IPS-20b (cell line): ENCODE data around the gene SLC4A4.

ENCODE experiments used
- H3K27ac ChIP-seq: one replicate; pipeline ENCODE4 v1.5.1; 2013; ENCODE audit warnings: low read length
- H3K27me3 ChIP-seq: 2 replicates; pipeline ENCODE4 v1.6.1; 2013; ENCODE audit warnings: mild to moderate bottlenecking, low read length, inconsistent platforms; ENCODE audit not compliant: insufficient read depth
- H3K36me3 ChIP-seq: 2 replicates; pipeline ENCODE4 v1.6.1; 2013; ENCODE audit warnings: low read depth, mild to moderate bottlenecking, inconsistent platforms, low read length, moderate library complexity; ENCODE audit not compliant: insufficient read depth
- H3K4me1 ChIP-seq: 2 replicates; pipeline ENCODE4 v1.6.1; 2013; ENCODE audit warnings: mild to moderate bottlenecking, control low read depth, inconsistent platforms, low read length, moderate library complexity; ENCODE audit not compliant: insufficient read depth
- H3K4me3 ChIP-seq: 2 replicates; pipeline ENCODE4 v1.5.1; 2013; ENCODE audit warnings: mild to moderate bottlenecking, low read length, inconsistent platforms
- H3K9ac ChIP-seq: 2 replicates; pipeline ENCODE4 v1.6.1; 2013; ENCODE audit warnings: low read depth, mild to moderate bottlenecking, inconsistent platforms, low read length, moderate library complexity
- H3K9me3 ChIP-seq: 2 replicates; pipeline ENCODE4 v1.6.1; 2013; ENCODE audit warnings: mild to moderate bottlenecking, low read depth, low read length, inconsistent platforms; ENCODE audit not compliant: insufficient read depth

Gene SLC4A4

DNA sequence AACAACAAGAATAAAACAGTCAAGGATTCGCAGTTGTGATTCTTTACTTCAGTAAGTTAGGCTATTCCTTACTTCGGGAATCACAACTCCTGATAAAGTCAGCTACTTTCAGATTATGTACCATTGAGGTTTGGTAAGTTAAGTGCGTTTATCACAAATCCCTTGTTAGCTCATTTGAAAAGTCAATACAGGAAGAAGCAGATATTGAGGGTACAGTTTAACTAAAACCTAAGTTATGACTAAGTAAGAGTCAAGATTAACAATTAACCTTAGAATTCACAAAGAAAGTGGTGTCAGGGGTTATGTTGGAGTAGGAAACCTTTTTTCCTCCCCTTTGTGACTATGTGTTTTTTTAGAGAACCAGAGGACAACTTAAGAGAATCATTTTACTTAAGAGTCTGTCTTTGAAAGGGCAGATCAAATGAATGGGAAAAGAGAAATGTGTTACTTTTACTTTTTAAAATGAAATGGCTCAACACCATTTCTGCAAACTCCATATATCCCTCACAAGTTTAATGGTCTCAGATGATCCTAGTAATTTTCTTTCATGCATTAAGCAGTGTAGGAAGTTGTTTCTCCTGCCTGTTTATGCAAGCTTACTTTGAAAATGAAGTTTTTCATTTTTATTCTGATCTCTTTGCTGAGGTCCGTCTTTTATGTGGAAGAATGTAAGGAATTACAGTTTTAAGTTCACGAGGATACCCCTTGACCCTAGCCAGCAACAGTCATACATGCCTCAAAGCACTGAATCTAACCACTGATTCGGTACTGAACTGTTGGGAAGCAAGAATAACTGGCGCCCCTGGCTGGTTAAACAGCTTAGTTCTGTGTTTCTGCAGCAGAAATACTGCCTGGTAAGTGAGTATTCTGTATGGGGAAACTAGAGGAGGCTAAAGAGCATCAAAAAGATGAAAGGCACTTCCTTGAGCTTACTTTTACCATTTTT lies 211.7 kb downstream of the SLC4A4 start:
- peaks cover 14% of the 10 kb centered on the region; the same call in 1 of the 2 replicates for H3K4me1 ChIP-seq
- H3K9me3 ChIP-seq = no peaks in the 10 kb centered on the region
- H3K27ac ChIP-seq = no peak overlapping the region
- H3K27me3 ChIP-seq = no peaks in the 10 kb centered on the region
- no peak overlapping the region for H3K4me3 ChIP-seq
- no peaks in the 10 kb centered on the region for H3K36me3 ChIP-seq
- H3K9ac ChIP-seq = no peak overlapping the region

DNA sequence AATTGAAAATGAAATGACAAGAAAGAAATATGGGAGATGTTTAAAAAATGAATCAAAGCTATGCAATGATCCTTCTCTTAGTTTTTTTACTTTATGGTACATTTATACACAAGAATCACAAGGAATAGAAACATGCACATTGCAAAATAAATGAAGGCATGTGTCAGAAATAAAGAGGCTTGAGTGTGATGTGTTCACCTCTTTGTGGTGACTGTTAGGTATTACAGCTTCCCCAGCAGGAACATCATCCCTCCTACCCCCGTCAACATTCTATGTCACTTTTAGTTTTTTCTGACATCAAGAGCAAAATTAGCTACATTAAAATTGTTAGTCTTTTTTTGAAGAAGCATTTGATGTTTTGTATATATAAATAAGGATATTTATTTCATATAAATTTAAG lies 214.8 kb downstream of the SLC4A4 start:
- H3K36me3 ChIP-seq = no peaks in the 10 kb centered on the region
- H3K9me3 ChIP-seq = no peaks in the 10 kb centered on the region
- H3K4me1 ChIP-seq = peaks cover 14% of the 10 kb centered on the region; the same call in 1 of the 2 replicates
- no peak overlapping the region for H3K9ac ChIP-seq
- H3K4me3 ChIP-seq = no peak overlapping the region
- H3K27me3 ChIP-seq = no peaks in the 10 kb centered on the region
- H3K27ac ChIP-seq = no peak overlapping the region

DNA sequence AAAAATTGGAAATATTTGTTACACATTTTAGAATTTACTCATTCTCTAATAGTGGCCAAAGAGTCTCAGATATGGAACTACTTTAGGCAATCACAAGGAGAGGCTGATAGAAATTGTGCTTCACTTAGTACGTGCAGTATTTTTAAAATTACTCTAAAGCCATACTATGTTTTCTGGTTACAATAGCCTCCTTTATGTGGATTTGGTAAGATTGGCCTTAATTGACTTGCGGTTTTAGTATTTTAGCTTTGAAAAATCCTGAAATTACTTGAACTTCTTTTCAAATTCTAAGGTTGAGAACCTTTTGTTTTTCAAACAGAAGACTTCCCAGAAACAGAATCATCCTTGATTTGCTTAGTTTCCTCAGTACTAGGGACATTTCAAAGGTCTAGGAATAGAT lies 215.2 kb downstream of the SLC4A4 start:
- H3K27me3 ChIP-seq = no peaks in the 10 kb centered on the region
- no peak overlapping the region for H3K4me3 ChIP-seq
- H3K9ac ChIP-seq = no peak overlapping the region
- peaks cover 14% of the 10 kb centered on the region; the same call in 1 of the 2 replicates for H3K4me1 ChIP-seq
- H3K27ac ChIP-seq = no peak overlapping the region
- H3K9me3 ChIP-seq = no peaks in the 10 kb centered on the region
- H3K36me3 ChIP-seq = no peaks in the 10 kb centered on the region

DNA sequence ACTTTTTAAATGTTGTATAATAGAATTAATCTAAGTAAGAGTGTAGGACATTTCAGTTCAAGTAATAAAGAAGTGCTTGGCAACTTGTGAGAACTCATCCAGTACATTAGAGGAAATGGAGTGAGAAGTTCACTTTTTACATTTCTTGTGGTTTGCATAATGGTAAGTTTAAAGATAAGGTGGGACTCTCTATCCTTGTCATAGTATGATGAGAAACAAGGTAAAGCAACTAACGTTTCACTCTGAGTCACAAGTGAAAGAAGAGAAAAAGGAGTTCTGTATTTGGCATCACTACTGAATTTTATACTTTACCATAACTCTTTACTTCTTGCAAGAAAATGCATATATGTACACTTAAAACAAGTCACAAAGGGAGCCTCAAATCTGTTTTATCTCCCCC lies 219.4 kb downstream of the SLC4A4 start:
- Histone ChIP-seq H3K4me1 (0 out of 2 replicates have a peak, but pooled peaks cover 3% of the 10 kb centered on the region), H3K27me3 (no peaks in the 10 kb centered on the region), H3K4me3 (no peak overlapping the region), H3K36me3 (no peaks in the 10 kb centered on the region), H3K9me3 (no peaks in the 10 kb centered on the region), H3K27ac (no peak overlapping the region), H3K9ac (no peak overlapping the region)

DNA sequence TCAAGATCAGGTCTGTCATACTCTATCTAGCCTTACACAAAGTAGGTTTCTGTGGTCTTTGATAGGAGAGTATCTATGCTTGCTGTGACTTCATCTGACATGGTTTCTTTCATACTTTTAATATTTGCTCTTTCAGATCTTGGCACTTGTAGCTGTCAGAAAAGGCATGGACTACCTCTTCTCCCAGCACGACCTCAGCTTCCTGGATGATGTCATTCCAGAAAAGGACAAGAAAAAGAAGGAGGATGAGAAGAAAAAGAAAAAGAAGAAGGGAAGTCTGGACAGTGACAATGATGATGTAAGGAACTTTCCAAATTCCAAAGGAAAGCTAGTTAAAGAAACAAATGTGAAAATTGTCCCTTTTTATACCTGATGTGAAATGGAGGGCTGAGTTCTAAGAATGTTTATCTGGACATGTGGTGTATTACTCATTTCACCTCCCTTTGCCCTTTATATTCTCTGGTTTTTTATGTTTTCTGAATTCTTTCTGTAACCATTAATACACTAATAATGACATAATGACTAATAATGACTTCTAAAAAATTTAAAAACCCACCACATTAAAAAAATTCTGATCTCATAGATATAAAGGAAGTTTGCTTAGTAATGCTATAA lies 221.2 kb downstream of the SLC4A4 start:
- Histone ChIP-seq H3K9ac (no peak overlapping the region), H3K9me3 (no peaks in the 10 kb centered on the region), H3K4me3 (no peak overlapping the region), H3K27ac (no peak overlapping the region), H3K4me1 (no peaks in the 10 kb centered on the region), H3K36me3 (no peaks in the 10 kb centered on the region), H3K27me3 (no peaks in the 10 kb centered on the region)

DNA sequence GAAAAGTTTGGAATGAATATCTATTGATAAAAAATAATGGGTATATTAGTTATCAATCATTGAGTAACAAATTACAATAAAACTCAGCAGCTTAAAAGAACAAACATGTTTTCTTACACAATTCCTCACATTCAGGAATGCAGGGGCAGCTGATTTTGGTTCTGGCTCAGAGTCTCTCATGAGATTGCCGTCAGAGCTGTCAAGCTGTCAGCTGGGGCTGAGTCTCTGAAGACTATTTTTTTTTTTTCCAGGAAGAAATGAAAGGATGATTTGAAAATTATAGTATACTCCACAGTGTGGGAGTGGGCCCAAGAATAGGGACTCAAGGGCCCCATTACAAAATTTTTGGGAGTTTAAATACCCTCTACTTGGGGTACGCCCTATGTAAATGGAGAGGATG lies 226.0 kb downstream of the SLC4A4 start:
- Histone ChIP-seq H3K9me3 (no peaks in the 10 kb centered on the region), H3K9ac (no peak overlapping the region), H3K27ac (no peak overlapping the region), H3K4me3 (no peak overlapping the region), H3K4me1 (peaks cover 21% of the 10 kb centered on the region), H3K27me3 (no peaks in the 10 kb centered on the region), H3K36me3 (no peaks in the 10 kb centered on the region)

DNA sequence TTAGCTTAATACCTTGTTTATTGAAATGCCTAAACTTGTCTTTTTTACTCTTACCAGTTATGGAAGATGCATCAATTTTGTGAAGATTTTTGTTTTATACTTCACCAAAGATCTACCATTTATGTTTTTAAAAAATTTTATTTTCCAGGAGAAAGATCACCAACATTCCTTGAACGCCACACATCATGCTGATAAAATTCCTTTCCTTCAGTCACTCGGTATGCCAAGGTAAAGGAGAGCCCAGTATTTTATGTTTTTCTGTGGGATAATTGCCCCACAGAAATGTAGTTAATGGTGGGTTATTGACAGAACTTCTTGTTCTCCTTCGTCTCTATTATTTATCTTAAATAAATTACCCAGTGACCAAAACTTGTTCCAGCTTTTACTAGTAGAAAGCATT lies 228.0 kb downstream of the SLC4A4 start:
- H3K36me3 ChIP-seq = no peaks in the 10 kb centered on the region
- no peak overlapping the region for H3K27ac ChIP-seq
- no peak overlapping the region for H3K9ac ChIP-seq
- no peak overlapping the region for H3K4me3 ChIP-seq
- H3K9me3 ChIP-seq = no peaks in the 10 kb centered on the region
- peaks cover 21% of the 10 kb centered on the region for H3K4me1 ChIP-seq
- no peaks in the 10 kb centered on the region for H3K27me3 ChIP-seq

DNA sequence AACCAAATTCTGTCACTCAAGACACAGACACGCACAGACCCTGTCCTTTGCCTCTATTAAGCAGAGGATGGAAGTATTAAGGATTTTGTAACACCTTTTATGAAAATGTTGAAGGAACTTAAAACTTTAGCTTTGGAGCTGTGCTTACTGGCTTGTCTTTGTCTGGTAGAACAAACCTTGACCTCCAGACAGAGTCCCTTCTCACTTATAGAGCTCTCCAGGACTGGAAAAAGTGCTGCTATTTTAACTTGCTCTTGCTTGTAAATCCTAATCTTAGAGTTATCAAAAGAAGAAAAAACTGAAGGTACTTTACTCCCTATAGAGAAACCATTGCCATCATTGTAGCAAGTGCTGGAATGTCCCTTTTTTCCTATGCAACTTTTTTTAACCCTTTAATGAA lies 229.3 kb downstream of the SLC4A4 start:
- Histone ChIP-seq H3K4me3 (no peak overlapping the region; the same call in 1 of the 2 replicates), H3K27me3 (no peaks in the 10 kb centered on the region), H3K27ac (no peak overlapping the region), H3K9me3 (no peaks in the 10 kb centered on the region), H3K36me3 (no peaks in the 10 kb centered on the region), H3K4me1 (peaks cover 21% of the 10 kb centered on the region), H3K9ac (no peak overlapping the region)

DNA sequence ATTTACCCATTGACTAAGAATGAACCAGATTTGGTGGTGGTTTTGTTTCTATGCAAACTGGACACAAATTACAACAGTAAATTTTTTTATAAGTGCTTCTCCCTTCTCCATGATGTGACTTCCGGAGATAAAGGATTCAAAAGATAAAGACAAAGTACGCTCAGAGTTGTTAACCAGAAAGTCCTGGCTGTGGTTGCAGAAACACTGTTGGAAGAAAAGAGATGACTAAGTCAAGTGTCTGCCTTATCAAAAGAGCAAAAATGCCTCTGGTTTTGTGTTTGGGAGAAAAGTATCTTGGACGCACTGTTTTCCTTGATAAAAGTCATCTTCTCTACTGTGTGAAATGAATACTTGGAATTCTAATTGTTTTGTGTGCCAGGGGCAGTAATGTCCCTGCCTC lies 231.7 kb downstream of the SLC4A4 start:
- Histone ChIP-seq H3K27me3 (no peaks in the 10 kb centered on the region), H3K4me1 (peaks cover 21% of the 10 kb centered on the region), H3K9me3 (no peaks in the 10 kb centered on the region), H3K27ac (no peak overlapping the region), H3K36me3 (no peaks in the 10 kb centered on the region), H3K4me3 (no peak overlapping the region), H3K9ac (no peak overlapping the region)

DNA sequence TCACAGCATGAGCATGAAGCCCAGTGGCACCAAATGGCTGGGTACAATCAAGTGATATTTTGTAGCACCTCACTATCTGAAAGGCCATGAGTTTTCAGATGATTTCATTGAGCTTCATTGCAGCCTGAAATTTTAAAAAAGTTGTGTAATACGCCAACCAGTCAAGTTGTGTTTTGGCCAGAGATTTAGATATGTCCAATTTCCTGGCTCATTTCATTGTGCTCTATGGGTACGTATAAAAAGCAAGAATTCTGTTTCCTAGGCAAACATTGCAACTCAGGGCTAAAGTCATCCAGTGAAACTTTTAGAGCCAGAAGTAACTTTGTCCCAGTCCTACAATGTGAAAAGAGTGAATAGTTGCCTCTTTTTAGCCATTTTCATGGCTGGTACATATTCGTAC lies 232.5 kb downstream of the SLC4A4 start:
- Histone ChIP-seq H3K4me3 (no peak overlapping the region), H3K27me3 (no peaks in the 10 kb centered on the region), H3K36me3 (no peaks in the 10 kb centered on the region), H3K9me3 (no peaks in the 10 kb centered on the region), H3K27ac (no peak overlapping the region), H3K9ac (no peak overlapping the region), H3K4me1 (peaks cover 21% of the 10 kb centered on the region)

DNA sequence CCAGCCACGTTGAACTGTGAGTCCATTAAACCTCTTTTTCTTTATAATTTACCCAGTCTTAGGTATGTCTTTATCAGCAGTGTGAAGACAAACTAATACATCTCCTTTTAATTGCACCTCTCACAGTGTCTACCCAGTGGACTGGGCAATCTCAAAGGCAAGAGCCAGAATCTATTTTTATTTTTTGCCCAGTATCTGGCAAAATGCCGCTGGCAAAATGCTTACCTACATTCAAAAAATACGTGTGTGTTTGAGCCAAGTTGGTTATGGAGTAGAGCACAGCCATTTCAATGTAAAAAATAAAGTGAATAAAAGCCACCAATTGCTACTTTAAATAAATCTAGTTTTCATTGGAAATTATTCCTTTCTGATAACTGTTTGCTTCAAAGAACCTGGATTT lies 245.2 kb downstream of the SLC4A4 start:
- H3K9me3 ChIP-seq = no peaks in the 10 kb centered on the region; the same call in none of the 2 replicates
- H3K36me3 ChIP-seq = no peaks in the 10 kb centered on the region
- H3K4me1 ChIP-seq = no peaks in the 10 kb centered on the region
- no peak overlapping the region for H3K27ac ChIP-seq
- H3K27me3 ChIP-seq = no peaks in the 10 kb centered on the region
- H3K9ac ChIP-seq = no peak overlapping the region
- no peak overlapping the region for H3K4me3 ChIP-seq

DNA sequence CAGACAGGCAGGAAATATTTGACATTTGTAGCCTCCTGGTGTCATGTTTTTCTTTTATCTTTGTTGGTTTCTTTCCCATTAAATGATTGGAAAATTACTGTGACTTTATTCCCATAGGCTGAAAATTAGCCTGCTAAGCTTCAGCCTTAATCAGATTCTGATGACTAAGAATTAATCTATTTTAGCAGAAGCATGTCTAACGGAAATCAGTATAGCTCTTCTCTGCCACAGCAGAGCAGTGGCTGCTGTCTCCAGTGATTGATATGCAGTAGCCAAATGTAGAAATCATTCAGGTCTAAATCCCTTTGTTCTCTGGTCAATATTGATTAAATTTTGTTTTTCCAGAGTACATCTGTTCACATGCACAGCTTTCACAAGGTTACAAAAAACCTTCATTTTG lies 245.8 kb downstream of the SLC4A4 start:
- Histone ChIP-seq H3K9me3 (no peaks in the 10 kb centered on the region; the same call in none of the 2 replicates), H3K4me1 (no peaks in the 10 kb centered on the region), H3K27me3 (no peaks in the 10 kb centered on the region), H3K36me3 (no peaks in the 10 kb centered on the region), H3K4me3 (no peak overlapping the region), H3K27ac (no peak overlapping the region), H3K9ac (no peak overlapping the region)
